HG02973 (cell line): ENCODE results near the gene ELK4.

Experiments
- ATAC-seq: cut with Tn5 transposase; IDR thresholded peaks from one replicate; pipeline ENCODE4 v1.9.1; 2021; ENCODE audit warnings: moderate library complexity; ENCODE audit not compliant: unreplicated experiment

The ELK4 gene, protein sequence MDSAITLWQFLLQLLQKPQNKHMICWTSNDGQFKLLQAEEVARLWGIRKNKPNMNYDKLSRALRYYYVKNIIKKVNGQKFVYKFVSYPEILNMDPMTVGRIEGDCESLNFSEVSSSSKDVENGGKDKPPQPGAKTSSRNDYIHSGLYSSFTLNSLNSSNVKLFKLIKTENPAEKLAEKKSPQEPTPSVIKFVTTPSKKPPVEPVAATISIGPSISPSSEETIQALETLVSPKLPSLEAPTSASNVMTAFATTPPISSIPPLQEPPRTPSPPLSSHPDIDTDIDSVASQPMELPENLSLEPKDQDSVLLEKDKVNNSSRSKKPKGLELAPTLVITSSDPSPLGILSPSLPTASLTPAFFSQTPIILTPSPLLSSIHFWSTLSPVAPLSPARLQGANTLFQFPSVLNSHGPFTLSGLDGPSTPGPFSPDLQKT

DNA sequence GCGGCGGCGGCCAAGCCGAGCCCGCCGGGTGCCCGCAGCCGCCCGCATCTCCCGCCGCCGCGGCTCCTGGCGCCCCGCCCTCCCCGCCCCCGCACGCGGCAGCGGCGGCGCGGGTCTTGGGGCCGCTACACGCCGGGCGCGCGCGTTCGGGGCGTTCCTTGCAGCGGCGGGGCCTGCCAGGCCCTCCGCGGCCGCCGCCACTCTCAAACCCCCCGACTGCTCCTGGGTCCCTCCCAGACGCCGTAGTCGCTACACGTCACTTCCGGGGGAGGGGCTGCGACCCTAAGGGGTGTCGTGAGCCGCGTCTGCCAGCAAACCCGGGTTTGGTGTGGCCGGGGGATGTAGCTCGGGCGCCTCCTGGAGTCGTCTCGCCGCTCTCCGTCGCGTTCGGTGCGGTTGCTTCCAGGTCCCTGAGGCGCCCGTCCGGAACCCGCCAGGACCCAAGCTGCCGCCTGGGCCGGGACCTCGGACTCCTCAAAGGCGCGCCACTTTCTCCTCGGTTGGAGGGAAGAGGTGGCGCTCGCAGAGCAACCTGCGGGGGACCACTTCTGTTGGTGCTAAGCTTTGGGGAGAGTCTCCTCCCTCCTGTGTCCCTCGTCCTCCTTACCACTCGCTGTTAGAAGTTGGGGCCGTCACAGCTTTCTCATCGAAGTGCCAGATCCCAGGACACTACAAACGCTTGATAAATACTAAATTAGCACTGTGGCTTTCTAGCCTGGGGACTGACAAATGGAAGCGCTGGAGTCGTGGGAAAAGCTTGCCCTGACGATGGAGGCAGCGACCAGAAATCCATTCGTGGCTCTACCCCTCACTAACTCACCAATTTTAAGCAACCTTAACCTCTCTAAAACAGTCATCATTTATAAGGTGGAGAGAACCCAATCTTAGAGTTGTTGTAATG lies at the start of gene ELK4:
TSS of gene ELK4 (minus strand) at position 244 of the 901 bp plus-strand sequence. CDS start 8,129 bp downstream, outside the sequence.
- peak; percentile 75 for ATAC-seq

DNA sequence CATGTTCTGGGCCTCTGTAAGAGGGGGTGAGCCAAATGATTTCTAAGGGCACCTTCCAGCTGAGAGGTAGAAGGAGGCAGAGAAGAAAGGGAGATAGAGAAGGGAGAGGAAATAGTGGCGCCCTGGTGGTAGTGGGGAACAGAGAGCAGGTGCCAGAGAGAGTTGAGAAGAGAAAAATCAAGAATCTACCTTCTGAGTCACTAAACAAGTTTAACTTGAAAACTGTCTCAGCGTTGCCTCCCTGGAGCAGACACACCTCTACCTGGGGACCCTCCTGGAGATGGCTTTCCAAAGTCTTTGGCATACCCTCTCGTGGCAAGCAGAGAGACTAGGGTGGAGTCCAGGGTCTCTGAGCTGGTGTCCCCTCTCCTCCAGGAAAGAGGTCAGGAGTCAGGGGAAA lies 49.6 kb upstream of the ELK4 start:
- no peak for ATAC-seq

DNA sequence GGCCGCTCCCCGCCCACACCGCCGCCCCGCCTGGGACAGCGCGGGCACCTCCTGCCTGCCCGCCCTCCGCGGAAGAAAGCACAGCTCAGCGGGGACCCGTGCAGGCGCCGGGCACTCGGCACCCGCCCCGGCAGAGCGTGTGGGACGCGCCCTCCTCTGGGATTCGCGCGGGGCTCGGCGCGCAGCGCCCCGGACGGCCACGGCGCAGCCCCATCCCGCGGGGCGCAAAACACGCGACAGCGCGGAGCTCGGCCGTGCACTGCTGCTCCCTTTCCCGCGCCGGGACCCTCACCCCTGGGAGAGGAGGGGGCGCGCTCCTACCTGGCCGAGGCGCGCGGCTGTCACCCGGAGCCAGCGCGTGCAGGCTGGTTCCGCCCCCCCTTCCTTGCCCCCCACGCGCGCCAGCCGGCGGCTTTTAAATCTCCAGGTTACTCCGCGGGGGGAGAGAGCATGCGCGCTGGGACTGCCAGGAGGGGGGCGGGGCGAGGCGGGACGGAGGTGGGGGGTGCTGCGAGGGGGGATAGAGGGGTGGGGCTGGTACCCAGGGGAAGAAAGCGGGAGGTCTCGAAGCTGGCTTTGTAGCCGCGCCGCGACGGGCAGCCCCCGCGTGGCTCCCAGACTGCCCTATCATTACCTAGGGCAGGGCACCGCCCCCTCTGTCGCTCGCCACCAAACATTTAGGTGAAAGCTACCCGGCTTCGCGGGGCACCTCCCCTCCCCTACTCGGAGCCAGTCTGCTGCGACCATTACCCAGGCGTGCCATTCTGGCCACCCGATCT lies 48.5 kb upstream of the ELK4 start, which contains the start of gene SLC45A3:
TSS of gene SLC45A3 (minus strand) at position 437 of the 779 bp plus-strand sequence. CDS start 15,853 bp downstream, outside the sequence.
- ATAC-seq: no peak

DNA sequence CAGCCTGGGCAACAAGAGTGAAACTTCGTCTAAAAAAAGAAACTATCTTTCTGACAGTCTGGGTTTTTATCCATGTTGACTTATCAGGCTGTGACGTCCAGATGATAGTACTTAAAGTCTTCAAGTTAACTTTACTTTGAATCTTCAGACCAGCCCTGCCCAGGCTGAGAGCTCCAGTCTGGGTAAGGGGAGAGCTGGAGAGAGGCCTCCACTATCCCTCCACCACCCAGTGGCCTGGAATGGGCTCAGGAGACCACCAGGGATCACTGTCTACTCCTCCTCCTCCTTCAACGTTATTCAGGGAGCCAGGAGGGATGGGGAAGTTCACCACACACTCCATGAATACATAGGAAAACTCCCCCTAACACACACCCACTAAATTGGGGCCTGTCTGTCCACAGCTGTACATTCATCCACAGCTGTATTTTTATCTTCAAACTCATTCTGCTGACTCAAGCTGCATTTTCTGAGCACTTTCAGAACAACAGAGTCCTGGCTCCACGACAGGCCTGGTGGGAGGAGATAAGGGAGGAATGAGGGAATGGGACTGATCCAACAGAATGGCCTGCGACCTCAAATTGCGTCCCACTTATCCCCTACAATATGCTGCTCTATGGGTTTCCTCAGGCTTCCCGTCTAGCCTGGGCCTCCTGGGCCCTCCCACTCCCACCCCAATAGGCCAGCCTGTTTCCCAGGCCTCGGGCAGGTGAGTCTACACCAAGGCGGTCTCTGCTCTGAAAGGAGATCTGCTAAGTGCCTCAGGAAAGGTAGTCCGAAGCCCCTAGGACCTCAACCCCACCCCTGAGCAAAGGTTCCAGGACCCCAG lies 46.7 kb upstream of the ELK4 start:
- no peak for ATAC-seq

DNA sequence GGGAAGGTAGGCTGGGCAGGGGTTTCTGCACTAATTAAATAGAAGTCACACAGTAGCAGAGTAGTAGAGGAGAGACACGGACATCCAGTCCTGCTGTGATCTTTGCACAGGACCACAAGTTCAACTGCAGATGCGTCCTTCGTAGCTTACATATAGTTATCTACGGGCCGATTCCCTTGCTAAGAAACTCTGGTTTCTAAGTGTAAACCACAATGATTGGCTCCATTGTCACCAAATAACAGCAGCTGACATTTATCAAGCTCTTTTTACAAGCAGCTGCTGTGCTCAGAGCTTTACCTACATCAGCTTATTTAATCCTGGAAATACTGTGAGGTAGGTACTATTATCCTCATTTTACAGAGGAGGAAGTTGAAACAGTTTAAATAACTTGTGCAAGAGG lies 45.4 kb upstream of the ELK4 start:
- ATAC-seq: no peak

- no peak for ATAC-seq
Measured at GRCh38 chr1:205676597-205676996, 44.8 kb upstream of the ELK4 start.

DNA sequence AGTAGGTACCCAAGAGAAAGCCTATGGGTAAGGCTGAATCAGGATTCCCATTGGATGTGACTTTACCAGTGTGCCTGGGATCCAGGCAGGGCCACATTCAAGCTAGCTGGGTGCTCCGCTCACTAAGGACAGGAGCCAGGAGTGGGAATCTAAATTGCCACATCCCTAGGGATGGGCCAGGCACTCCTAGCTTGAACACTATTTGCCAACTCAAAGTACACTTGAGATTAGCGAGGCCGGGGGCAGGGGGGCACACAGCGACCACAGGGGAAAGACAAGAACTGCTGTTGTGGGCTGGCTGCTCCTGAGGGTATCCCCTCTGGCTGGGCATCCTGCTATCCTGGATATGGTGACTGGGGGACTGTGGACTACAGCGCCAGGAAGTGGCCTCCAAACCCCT lies 44.2 kb upstream of the ELK4 start:
- ATAC-seq: no peak

DNA sequence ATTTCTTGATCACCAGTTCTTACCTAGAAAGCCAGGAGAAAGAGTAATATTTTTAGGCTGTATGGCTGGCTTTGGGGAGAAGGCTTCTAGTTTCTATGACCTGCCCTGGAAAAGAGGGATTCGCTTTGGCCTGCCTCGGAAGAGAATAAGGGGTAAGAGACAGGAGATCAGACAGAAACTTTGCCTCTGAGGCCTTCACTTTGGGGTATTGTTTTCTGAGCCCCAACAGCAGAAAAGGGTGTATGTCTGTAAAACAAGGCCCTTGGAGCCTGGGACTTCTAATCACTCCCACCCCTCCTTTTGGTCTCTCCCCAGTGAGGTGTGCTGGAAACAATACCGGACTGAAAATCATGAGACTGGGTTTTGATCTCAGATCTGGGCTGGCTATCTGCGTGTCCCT lies 43.4 kb upstream of the ELK4 start:
- ATAC-seq: no peak

- no peak for ATAC-seq
Measured at GRCh38 chr1:205672970-205673369, 41.2 kb upstream of the ELK4 start.

DNA sequence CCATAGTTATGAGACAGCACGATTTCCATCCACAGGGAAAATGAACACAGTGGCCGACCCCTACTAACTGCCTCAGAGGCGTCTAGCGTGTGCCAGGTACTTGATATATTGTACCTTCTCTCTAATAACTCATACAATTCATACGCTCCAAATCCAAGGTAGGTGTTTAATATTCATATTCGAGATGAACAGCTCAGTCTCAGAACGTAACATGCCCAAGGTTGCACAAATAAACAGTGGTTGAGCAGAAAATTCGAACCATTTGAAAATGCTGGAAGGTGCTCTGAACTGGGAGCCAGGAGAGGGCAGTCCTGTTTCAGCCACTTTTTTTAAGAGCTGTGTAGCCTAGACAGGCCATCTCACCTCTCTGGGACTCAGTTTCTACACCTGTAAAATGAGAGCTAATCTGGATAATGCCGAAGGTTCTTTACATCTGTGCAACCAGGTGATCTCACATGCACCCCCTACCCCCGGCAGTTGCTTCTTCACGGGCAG lies 40.6 kb upstream of the ELK4 start:
- ATAC-seq: no peak

GRCh38 chr1:205670611-205671430 lies 39.0 kb upstream of the ELK4 start:
- no peak for ATAC-seq

DNA sequence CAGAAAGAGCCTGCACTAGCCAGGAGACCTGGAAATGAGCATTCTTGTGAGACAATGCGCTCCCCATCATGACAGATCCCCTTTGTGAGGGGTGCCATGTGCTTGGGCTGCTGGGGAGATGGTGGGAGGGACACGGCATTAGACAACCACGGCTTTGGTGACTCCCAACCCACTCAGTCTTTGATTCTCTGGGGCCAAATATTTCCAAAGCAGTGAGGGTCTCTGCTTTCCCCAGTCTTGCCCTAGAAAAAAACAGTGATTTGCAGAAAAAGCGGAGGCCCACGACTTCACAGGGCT lies 38.3 kb upstream of the ELK4 start:
- no peak for ATAC-seq

DNA sequence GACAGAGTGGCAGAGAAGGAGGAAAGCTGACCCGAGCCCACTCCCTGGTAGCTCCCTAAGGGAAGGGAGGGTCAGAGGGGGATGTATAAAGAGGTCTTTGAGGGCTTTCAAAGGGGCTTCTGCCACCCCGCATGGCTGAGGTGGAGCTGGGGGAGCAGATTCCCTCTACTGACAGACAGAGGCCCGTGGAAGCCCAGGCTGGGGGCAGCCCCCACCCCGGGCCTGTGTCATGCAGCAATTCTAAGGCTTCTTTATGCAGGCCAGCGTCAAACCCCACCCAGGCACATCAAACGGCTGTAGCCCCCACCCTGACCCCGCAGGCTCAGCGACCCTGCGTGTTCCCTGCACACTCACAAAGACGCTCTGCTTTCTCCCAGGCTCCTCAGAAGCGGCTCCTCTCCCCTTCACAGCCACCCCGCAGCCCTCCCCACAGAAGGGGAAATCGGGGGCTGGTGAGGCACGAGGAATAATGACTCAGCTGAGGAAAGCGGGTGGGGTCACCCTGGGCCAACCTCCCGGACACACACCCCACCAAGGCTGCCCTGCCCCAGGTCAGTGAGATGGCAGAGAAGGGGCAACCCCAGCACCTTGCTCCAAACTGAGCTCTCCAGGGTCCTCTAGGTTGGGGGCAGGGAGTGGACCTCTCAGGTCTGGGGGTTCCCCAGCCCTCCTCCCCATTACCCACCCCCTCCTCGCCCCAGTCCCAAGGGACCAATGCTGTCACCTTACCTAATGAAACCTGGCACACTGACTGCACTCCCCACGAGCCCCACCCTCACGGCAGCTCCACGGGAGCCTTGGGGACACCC lies 37.7 kb upstream of the ELK4 start:
- ATAC-seq: no peak

GRCh38 chr1:205668951-205669340 lies 37.1 kb upstream of the ELK4 start:
- no peak for ATAC-seq

- ATAC-seq: no peak
Measured at GRCh38 chr1:205667909-205668643, 36.3 kb upstream of the ELK4 start.

- no peak for ATAC-seq
Measured at GRCh38 chr1:205666372-205667166, 34.8 kb upstream of the ELK4 start.
